Measurements from ENCODE around the gene RETREG3.
A peak's percentile ranks its signal among the peaks of the same experiment; 100 is the strongest.
"Not testable (repeated sequence)": the region's sequence is repeated elsewhere in the genome, so short reads cannot be mapped to it uniquely, and the experiment has no call there.

The RETREG3 gene

GRCh38 chr17:42571435-42572225, 37.5 kb downstream of the RETREG3 start:
- no peak for DNase-seq (ENCODE audit: low spot score)

- no peak for DNase-seq (ENCODE audit: low spot score)
These were observed 40.6 kb downstream of the RETREG3 start for GRCh38 chr17:42568341-42569111.

- peak; percentile 81 for DNase-seq (ENCODE audit: low spot score)
These were observed 42.1 kb downstream of the RETREG3 start, which contains the start of gene MLX for GRCh38 chr17:42566883-42567573. Gene MLX, plus strand, starts transcription at chr17:42567100. Its CDS starts 25 bp downstream, at chr17:42567125.

- DNase-seq (ENCODE audit: low spot score): no peak
These were observed 42.8 kb downstream of the RETREG3 start for GRCh38 chr17:42566215-42566882.

GRCh38 chr17:42565523-42566214, 43.5 kb downstream of the RETREG3 start:
- no peak for DNase-seq (ENCODE audit: low spot score)

GRCh38 chr17:42564815-42565522, 44.2 kb downstream of the RETREG3 start:
- no peak for DNase-seq (ENCODE audit: low spot score)

GRCh38 chr17:42563950-42564349, 45.2 kb downstream of the RETREG3 start:
- no peak for DNase-seq (ENCODE audit: low spot score)

GRCh38 chr17:42563543-42563942, 45.6 kb downstream of the RETREG3 start:
- DNase-seq (ENCODE audit: low spot score): no peak

GRCh38 chr17:42563143-42563509, 46.0 kb downstream of the RETREG3 start:
- no peak for DNase-seq (ENCODE audit: low spot score)

- DNase-seq (ENCODE audit: low spot score): peak; percentile 29
These were observed 46.6 kb downstream of the RETREG3 start for GRCh38 chr17:42562388-42563142.

- DNase-seq (ENCODE audit: low spot score): peak; percentile 94
These were observed 47.2 kb downstream of the RETREG3 start, which contains the start of gene COASY for GRCh38 chr17:42561897-42562387. Gene COASY, plus strand, starts transcription at chr17:42562148. Its CDS starts 475 bp downstream, at chr17:42562623.

GRCh38 chr17:42560246-42560645, 48.9 kb downstream of the RETREG3 start:
- DNase-seq (ENCODE audit: low spot score): no peak

GRCh38 chr17:42559075-42559474, 50.1 kb downstream of the RETREG3 start:
- DNase-seq (ENCODE audit: low spot score): no peak

- not testable (repeated sequence) for DNase-seq (ENCODE audit: low spot score)
These were observed 53.1 kb downstream of the RETREG3 start for GRCh38 chr17:42555961-42556617.

GRCh38 chr17:42555122-42555622, 54.0 kb downstream of the RETREG3 start:
- DNase-seq (ENCODE audit: low spot score): no peak

GRCh38 chr17:42554250-42555121, 54.7 kb downstream of the RETREG3 start:
- DNase-seq (ENCODE audit: low spot score): peak; percentile 74

GRCh38 chr17:42553866-42554249, 55.3 kb downstream of the RETREG3 start:
- no peak for DNase-seq (ENCODE audit: low spot score)

All from SW480 (cell line).